Glutamatergic neuron (in vitro differentiated cells): Measurements from ENCODE around the gene TPCN2. TPM values are rescaled to one million over a fixed set of nuclear protein-coding genes. Genes with fewer than 3 reads are reported as not detected.

Source experiments
- DNase-seq: peaks from one replicate; pipeline ENCODE4 v3.0.0; 2022
- H3K27ac Mint-ChIP-seq: one replicate; pipeline ENCODE4 v1.8.0; 2020; ENCODE audit warnings: mild to moderate bottlenecking, mixed read lengths, inconsistent platforms; ENCODE audit not compliant: unreplicated experiment
- H3K27me3 Mint-ChIP-seq: one replicate; pipeline ENCODE4 v1.8.0; 2020; ENCODE audit warnings: mild to moderate bottlenecking, moderate library complexity, mixed read lengths, inconsistent platforms; ENCODE audit not compliant: unreplicated experiment
- H3K36me3 Mint-ChIP-seq: one replicate; pipeline ENCODE4 v1.8.0; 2020; ENCODE audit warnings: mild to moderate bottlenecking, mixed read lengths, inconsistent platforms; ENCODE audit not compliant: unreplicated experiment
- H3K4me1 Mint-ChIP-seq: one replicate; pipeline ENCODE4 v1.8.0; 2020; ENCODE audit warnings: mild to moderate bottlenecking, low read depth, mixed read lengths, inconsistent platforms; ENCODE audit not compliant: unreplicated experiment
- H3K4me3 Mint-ChIP-seq: one replicate; pipeline ENCODE4 v1.8.0; 2020; ENCODE audit warnings: mild to moderate bottlenecking, mixed read lengths, inconsistent platforms; ENCODE audit not compliant: unreplicated experiment
- H3K9me3 Mint-ChIP-seq: one replicate; pipeline ENCODE4 v1.8.0; 2020; ENCODE audit warnings: mild to moderate bottlenecking, moderate library complexity, mixed read lengths, inconsistent platforms; ENCODE audit not compliant: unreplicated experiment
- total RNA-seq: library from RNA; stranded (reverse); fragmentation: NEBNext Ultra II Directional; extraction: Animal tissue kit (Norgen Biotek cat#: 25700); gene quantifications from one replicate; pipeline ENCODE4 v1.2.1, GENCODE V29; 2021; ENCODE audit not compliant: unreplicated experiment
- TF ChIP-seq, protein P1 (sequence below): fragments of 200-600 bp; sonication (generic); IDR thresholded peaks from one replicate; pipeline ENCODE4 v1.5.0; 2021; ENCODE audit not compliant: partially characterized antibody, unreplicated experiment

Gene TPCN2
- total RNA-seq, 1 donor from 2014 or later, result 17.2 TPM

DNA sequence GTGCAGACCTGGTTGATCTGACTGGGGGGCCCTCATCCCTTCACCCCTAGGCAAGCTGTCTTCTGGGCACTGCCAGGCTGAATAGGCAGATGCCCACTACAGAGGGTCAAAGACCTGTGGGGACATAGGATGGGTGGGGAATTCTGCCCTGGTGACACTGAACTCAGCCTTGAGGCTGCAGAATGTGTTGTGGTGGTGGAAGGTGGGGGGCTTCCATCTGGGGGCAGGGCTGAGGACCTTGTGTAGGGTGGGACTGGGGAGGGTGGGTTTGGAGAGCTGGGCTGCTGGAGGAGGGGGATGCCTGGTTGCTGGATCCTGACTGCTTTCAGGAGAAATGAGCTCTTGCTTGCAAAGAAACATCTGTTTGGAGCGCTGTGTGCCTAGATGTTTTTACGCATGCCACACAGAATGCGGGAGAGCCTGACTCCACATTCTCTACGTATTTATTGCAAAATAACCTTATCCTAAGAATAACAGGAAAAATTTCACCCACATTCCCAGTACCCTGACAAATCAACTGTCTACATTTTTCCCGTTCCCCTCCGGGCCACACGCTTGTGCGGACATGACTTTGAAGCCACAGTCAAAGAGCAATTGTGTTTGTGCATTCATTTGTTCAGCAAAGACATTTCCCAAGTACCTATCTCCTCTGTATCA, 125.3 kb downstream of the TPCN2 start:
- no peak overlapping the region for H3K27ac Mint-ChIP-seq
- H3K36me3 Mint-ChIP-seq, result peaks cover 9% of the 10 kb centered on the region
- peaks cover under 1% of the 10 kb centered on the region for H3K27me3 Mint-ChIP-seq
- TF ChIP-seq, protein P1, sequence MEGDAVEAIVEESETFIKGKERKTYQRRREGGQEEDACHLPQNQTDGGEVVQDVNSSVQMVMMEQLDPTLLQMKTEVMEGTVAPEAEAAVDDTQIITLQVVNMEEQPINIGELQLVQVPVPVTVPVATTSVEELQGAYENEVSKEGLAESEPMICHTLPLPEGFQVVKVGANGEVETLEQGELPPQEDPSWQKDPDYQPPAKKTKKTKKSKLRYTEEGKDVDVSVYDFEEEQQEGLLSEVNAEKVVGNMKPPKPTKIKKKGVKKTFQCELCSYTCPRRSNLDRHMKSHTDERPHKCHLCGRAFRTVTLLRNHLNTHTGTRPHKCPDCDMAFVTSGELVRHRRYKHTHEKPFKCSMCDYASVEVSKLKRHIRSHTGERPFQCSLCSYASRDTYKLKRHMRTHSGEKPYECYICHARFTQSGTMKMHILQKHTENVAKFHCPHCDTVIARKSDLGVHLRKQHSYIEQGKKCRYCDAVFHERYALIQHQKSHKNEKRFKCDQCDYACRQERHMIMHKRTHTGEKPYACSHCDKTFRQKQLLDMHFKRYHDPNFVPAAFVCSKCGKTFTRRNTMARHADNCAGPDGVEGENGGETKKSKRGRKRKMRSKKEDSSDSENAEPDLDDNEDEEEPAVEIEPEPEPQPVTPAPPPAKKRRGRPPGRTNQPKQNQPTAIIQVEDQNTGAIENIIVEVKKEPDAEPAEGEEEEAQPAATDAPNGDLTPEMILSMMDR, result no peak
- peaks cover 4% of the 10 kb centered on the region for H3K4me1 Mint-ChIP-seq
- no peak overlapping the region for H3K4me3 Mint-ChIP-seq
- peaks cover 6% of the 10 kb centered on the region for H3K9me3 Mint-ChIP-seq
- DNase-seq, result no peak

DNA sequence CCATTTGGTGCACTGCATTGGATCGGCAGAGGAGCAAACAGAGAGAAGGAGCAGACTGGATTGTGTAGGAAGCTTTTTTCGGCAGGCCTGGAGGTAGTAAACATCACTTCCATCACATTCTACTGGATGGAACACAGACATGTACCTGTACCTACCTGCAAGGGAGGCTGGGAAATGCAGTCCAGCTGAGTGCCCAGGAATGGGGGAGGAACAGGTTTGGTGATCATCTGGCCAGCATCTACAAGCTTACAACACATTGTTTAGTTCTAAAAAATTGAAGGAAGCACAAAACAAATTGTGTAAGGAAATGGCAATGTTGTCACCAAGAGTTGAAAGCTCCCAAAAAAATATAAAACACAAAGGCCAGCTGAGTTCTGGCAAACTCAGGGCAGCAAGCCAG, 126.1 kb downstream of the TPCN2 start:
- DNase-seq, result no peak
- Mint-ChIP-seq H3K9me3 (peaks cover 5% of the 10 kb centered on the region), H3K4me1 (peaks cover 4% of the 10 kb centered on the region), H3K27ac (no peak overlapping the region), H3K4me3 (no peak overlapping the region), H3K36me3 (peaks cover 9% of the 10 kb centered on the region), H3K27me3 (no peaks in the 10 kb centered on the region)
- TF ChIP-seq, protein P1, result no peak

DNA sequence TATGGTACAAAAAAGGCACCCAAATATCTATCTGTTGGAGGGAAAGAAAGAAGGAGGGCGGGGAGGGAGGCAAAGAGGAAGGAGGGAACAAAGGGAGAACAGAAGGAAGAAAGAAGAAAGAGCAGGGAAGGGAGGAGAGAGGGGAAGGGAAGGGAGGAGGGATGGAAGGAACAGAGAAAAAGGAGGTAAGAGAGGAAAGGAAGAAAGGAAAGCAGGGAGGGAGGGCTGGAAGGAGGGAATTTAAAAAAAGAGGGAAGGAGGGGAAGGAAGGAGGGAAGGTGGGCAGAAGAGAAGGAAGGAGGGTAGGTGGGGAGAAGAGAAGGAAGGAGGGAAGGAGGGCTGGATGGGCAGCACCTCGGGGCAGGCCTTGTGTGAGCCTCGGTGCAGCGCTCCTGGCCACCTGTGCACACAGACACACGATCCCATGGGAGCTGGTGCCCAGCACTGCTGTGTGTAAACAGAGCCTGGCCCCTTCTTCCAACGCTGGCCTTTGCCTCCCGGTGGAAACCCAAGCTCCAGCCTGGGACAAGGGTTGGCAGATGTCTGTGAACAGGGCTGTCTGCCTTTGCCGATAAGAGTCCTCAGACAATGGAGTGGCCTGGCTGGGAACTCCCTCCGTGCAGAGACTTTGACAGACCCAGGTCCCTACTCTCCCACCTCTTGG, 130.2 kb downstream of the TPCN2 start:
- H3K4me3 Mint-ChIP-seq, result no peak overlapping the region
- H3K27ac Mint-ChIP-seq, result peak overlapping the region; percentile 50
- TF ChIP-seq, protein P1, result no peak
- peak; percentile 49 for DNase-seq
- peaks cover 15% of the 10 kb centered on the region for H3K36me3 Mint-ChIP-seq
- peaks cover 6% of the 10 kb centered on the region for H3K9me3 Mint-ChIP-seq
- peaks cover 7% of the 10 kb centered on the region for H3K4me1 Mint-ChIP-seq
- H3K27me3 Mint-ChIP-seq, result peaks cover 3% of the 10 kb centered on the region

DNA sequence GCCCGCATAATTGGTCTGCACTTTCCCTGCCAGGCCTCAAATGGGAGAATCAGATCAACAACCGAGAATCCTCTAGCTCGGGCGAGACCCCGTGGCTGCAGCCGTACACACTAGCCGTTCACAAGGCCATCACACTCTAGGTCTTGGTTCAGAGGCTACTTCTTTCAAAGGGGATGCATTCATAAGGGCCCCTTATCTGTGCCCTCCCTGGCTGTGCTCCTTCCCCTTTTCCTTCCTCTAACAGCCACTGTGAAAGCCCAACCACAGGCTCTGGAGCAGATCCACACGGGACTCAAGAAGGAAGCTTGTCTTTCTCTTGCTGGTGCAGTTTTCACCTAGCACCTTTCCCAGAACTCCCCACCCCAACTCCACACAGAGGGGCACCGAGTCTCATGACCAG, 131.5 kb downstream of the TPCN2 start:
- Mint-ChIP-seq H3K4me3 (no peak overlapping the region), H3K9me3 (peaks cover 6% of the 10 kb centered on the region), H3K27ac (no peak overlapping the region), H3K36me3 (peaks cover 6% of the 10 kb centered on the region), H3K27me3 (peaks cover 3% of the 10 kb centered on the region), H3K4me1 (peaks cover 7% of the 10 kb centered on the region)
- TF ChIP-seq, protein P1, result no peak
- no peak for DNase-seq

DNA sequence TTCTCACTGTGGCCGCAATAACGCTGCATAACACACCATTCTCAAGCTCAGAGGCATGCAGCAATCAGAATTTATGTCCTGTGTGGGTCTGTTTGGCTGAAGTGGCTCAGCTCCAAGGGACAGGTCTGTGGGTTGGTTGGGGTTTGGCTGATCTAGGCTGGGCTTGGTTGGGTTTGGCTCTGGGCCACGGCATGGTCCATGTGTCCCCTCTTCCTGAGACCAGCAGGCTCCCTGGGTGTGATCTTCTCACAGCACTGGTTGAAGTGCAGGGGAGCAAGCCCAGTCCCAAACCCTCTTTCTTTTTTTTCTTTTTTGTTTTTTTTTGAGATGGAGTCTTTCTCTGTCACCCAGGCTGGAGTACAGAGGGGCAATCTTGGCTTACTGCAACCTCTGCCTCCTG, 132.0 kb downstream of the TPCN2 start:
- Mint-ChIP-seq H3K4me3 (no peak overlapping the region), H3K27ac (no peak overlapping the region), H3K4me1 (peaks cover 7% of the 10 kb centered on the region), H3K9me3 (peaks cover 6% of the 10 kb centered on the region), H3K36me3 (peaks cover 6% of the 10 kb centered on the region), H3K27me3 (peaks cover 3% of the 10 kb centered on the region)
- DNase-seq, result no peak
- TF ChIP-seq, protein P1, result no peak
